H1 (cell line): ENCODE results near the gene RAB10.

Source experiments
- BRCA1 ChIP-seq: IDR thresholded peaks from 2 replicates; pipeline ENCODE4 v1.6.1; 2012; ENCODE audit warnings: low read depth, low read length, improper control_type of control experiment
- EP300 ChIP-seq, 2 experiments: IDR thresholded peaks; 1 replicate in 1 of 2; 2 replicates in 1 of 2; pipeline ENCODE4 v1.6.1; 2011 to 2012; ENCODE audit warnings: low read depth in 2 of 2, low read length in 2 of 2, mild to moderate bottlenecking in 2 of 2, borderline replicate concordance in 1 of 2, inconsistent platforms in 1 of 2, moderate library complexity in 1 of 2
- JUN ChIP-seq: IDR thresholded peaks from 2 replicates; pipeline ENCODE4 v1.6.1; 2011; ENCODE audit warnings: low read depth, mild to moderate bottlenecking, improper control_type of control experiment, low read length
- KDM5A ChIP-seq: fragments of 200-600 bp; IDR thresholded peaks from 2 replicates; pipeline ENCODE4 v1.7.1; 2012; ENCODE audit warnings: mild to moderate bottlenecking, low read length, inconsistent platforms, mixed read lengths
- NRF1 ChIP-seq: IDR thresholded peaks from 2 replicates; pipeline ENCODE4 v1.6.1; 2011; ENCODE audit warnings: mild to moderate bottlenecking, low read depth, low read length, improper control_type of control experiment
- POLR2AphosphoS5 ChIP-seq: IDR thresholded peaks from 2 replicates; pipeline ENCODE4 v1.6.1; 2011; ENCODE audit warnings: low read depth, low read length
- RAD21 ChIP-seq, 2 experiments: IDR thresholded peaks in 1 of 2; conservative IDR thresholded peaks in 1 of 2; 2 replicates each; pipeline ENCODE4 v1.6.1; 2011; ENCODE audit warnings: low read depth in 2 of 2, low read length in 2 of 2, improper control_type of control experiment in 1 of 2, inconsistent platforms in 1 of 2, mild to moderate bottlenecking in 1 of 2, moderate library complexity in 1 of 2
- RBBP5 ChIP-seq: IDR thresholded peaks from 2 replicates; pipeline ENCODE4 v1.7.1; 2012; ENCODE audit warnings: low read depth, mild to moderate bottlenecking, inconsistent platforms, low read length, moderate library complexity, borderline replicate concordance
- TAF1 ChIP-seq: IDR thresholded peaks from 2 replicates; pipeline ENCODE4 v1.6.1; 2011; ENCODE audit warnings: mild to moderate bottlenecking, low read depth, low read length
- TCF12 ChIP-seq: IDR thresholded peaks from 2 replicates; pipeline ENCODE4 v1.6.1; 2011; ENCODE audit warnings: low read depth, mild to moderate bottlenecking, low read length
- TF ChIP-seq, protein P1 (sequence below), 3 experiments: IDR thresholded peaks; 1 replicate in 2 of 3; 2 replicates in 1 of 3; pipeline versions ENCODE4 v1.5.1 to v1.6.1; 2011; ENCODE audit warnings: low read length in 3 of 3, mild to moderate bottlenecking in 3 of 3, inconsistent platforms in 2 of 3, low read depth in 1 of 3, moderate library complexity in 1 of 3; ENCODE audit not compliant: insufficient read depth in 1 of 3; ENCODE audit errors: control extremely low read depth in 1 of 3
- TF ChIP-seq, protein P2 (sequence below): IDR thresholded peaks from 2 replicates; pipeline ENCODE4 v1.6.1; 2012; ENCODE audit warnings: inconsistent platforms

DNA sequence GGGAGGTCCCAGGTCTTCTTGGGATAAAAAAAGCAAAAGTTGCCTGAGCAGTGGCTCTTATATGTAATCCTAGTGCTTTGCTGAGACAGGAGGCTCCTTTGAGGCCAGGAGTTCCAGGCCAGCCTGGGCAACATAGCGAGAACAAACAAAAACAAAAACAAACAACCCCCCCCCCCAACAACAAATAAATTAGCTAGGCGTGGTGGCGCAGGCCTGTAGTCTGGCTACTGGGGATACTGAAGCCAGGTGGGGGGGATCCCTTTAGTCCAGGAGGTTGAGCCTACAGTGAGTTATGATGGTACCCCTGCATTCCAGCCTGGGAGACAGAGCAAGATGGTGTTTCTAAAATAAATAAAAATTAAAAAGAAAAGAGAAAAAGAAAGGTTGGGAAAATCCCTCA lies 144.4 kb downstream of the RAB10 start:
- TF ChIP-seq KDM5A (no peak), TCF12 (no peak), BRCA1 (no peak), TAF1 (no peak), JUN (no peak), RBBP5 (no peak), POLR2AphosphoS5 (no peak), EP300 (IDR thresholded peaks at IDR 0.05; ENCODE audit: borderline replicate concordance in 1 of 2, low read depth in 2 of 2, low read length in 2 of 2) (no peak), NRF1 (no peak), RAD21 (IDR thresholded peaks at IDR 0.05 in 1 of 2, conservative IDR thresholded peaks at IDR 0.05 in 1 of 2; ENCODE audit: low read depth in 2 of 2, low read length in 2 of 2) (no peak)
- TF ChIP-seq, protein P1, sequence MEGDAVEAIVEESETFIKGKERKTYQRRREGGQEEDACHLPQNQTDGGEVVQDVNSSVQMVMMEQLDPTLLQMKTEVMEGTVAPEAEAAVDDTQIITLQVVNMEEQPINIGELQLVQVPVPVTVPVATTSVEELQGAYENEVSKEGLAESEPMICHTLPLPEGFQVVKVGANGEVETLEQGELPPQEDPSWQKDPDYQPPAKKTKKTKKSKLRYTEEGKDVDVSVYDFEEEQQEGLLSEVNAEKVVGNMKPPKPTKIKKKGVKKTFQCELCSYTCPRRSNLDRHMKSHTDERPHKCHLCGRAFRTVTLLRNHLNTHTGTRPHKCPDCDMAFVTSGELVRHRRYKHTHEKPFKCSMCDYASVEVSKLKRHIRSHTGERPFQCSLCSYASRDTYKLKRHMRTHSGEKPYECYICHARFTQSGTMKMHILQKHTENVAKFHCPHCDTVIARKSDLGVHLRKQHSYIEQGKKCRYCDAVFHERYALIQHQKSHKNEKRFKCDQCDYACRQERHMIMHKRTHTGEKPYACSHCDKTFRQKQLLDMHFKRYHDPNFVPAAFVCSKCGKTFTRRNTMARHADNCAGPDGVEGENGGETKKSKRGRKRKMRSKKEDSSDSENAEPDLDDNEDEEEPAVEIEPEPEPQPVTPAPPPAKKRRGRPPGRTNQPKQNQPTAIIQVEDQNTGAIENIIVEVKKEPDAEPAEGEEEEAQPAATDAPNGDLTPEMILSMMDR (IDR thresholded peaks at IDR 0.05; ENCODE audit: control extremely low read depth in 1 of 3, insufficient read depth in 1 of 3, low read depth in 1 of 3, low read length in 3 of 3), result no peak
- TF ChIP-seq, protein P2, sequence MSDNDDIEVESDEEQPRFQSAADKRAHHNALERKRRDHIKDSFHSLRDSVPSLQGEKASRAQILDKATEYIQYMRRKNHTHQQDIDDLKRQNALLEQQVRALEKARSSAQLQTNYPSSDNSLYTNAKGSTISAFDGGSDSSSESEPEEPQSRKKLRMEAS, result no peak
